Upper lobe of left lung (tissue), 6 donors: Measurements from ENCODE around the gene IGF2R. TPM values are rescaled to one million over a fixed set of nuclear protein-coding genes. Genes with fewer than 3 reads are reported as not detected.
A peak's percentile ranks its signal among the peaks of the same experiment; 100 is the strongest.

ENCODE experiments used
- ATAC-seq, 2 donors: fragments of 200-7000 bp; cut with Tn5 transposase; one replicate each; pipeline ENCODE4 v1.9.1; 2022; ENCODE audit warnings: mild to moderate bottlenecking in 2 of 2, moderate library complexity in 2 of 2; ENCODE audit not compliant: low FRiP score in 2 of 2
- DNase-seq, 2 donors: peaks; one replicate each; pipeline ENCODE4 v3.0.0-alpha.2; 2019 to 2020
- H3K27ac ChIP-seq, 4 donors: fragments of 200-600 bp; sonication (generic); one replicate each; pipeline ENCODE4 v1.5.1; 2016 to 2019
- H3K27me3 ChIP-seq, 4 donors: fragments of 200-600 bp; sonication (generic); one replicate each; pipeline ENCODE4 v1.5.1; 2017 to 2019
- H3K36me3 ChIP-seq, 4 donors: fragments of 200-600 bp; sonication (generic); one replicate each; pipeline ENCODE4 v1.5.1; 2016 to 2019
- H3K4me1 ChIP-seq, 4 donors: fragments of 200-600 bp; sonication (generic); one replicate each; pipeline ENCODE4 v1.5.1; 2018 to 2019
- H3K4me3 ChIP-seq, 4 donors: fragments of 200-600 bp; sonication (generic); one replicate each; pipeline ENCODE4 v1.5.1; 2017 to 2019; ENCODE audit warnings: mild to moderate bottlenecking in 2 of 4, moderate library complexity in 1 of 4
- H3K9me3 ChIP-seq, 4 donors: fragments of 200-600 bp; sonication (generic); one replicate each; pipeline ENCODE4 v1.5.1; 2018 to 2019
- EP300 ChIP-seq, 4 donors: sonication (generic); formaldehyde crosslinking; IDR thresholded peaks; one replicate each; pipeline ENCODE4 v1.5.1; 2017; ENCODE audit warnings: antibody characterized with exemption in 4 of 4, control low read depth in 2 of 4
- POLR2A ChIP-seq, 4 donors: fragments of 450-650 bp; IDR thresholded peaks; one replicate each; pipeline ENCODE4 v1.5.1; 2016 to 2017; ENCODE audit warnings: antibody characterized with exemption in 4 of 4, mild to moderate bottlenecking in 2 of 4
- POLR2AphosphoS5 ChIP-seq, 2 donors: sonication (generic); formaldehyde crosslinking; IDR thresholded peaks; one replicate each; pipeline ENCODE4 v1.5.1; 2017; ENCODE audit warnings: antibody characterized with exemption in 2 of 2
- WGBS, 2 donors: methylation state at CpG; one replicate each; pipeline ENCODE4 v1.1.5; 2017 to 2018; 5-methylcytosine and 5-hydroxymethylcytosine counted together
- total RNA-seq, 6 donors: library from RNA; depleted of rRNA in 4 of 6; stranded (reverse); fragments of >200 nt in 4 of 6; gene quantifications; one replicate each; pipeline versions ENCODE4 v1.1.0 to v1.2.1, GENCODE V29; 2016 to 2021
- TF ChIP-seq, protein P1 (sequence below), 6 experiments: fragments of 450-650 bp in 4 of 6; fragments of 200-600 bp in 2 of 6; sonication (generic) in 2 of 6; IDR thresholded peaks; one replicate each; pipeline ENCODE4 v1.5.1; 2016 to 2019; ENCODE audit warnings: antibody characterized with exemption in 6 of 6
- donor health status: DM: no; HTN: no; CAD: no; lungs with moderate emphysema.
- donor health status: DM: no; HTN: yes; CAD: no; lungs with severe emphysema.

Gene IGF2R
- total RNA-seq, 6 donors from 2014 or later: 103 to 150 (median 128) TPM

GRCh38 chr6:159951772-159952171, 17.1 kb upstream of the IGF2R start:
- H3K4me3 ChIP-seq: no peak overlapping the region
- ATAC-seq (no peak), DNase-seq (no peak)
- whole genome bisulfite sequencing, 2 donors: 41 to 64% methylated on average over 7 of the region's 7 CpGs
- TF ChIP-seq EP300 (IDR thresholded peaks at IDR 0.05) (no peak), POLR2AphosphoS5 (IDR thresholded peaks at IDR 0.05) (peak in 1 of 2 donors; percentile 20)
- H3K36me3 ChIP-seq: no peaks in the 10 kb centered on the region
- no peaks in the 10 kb centered on the region for H3K9me3 ChIP-seq
- peak overlapping the region; percentile 49 to 86 (median 78) for H3K27ac ChIP-seq
- H3K4me1 ChIP-seq: peaks cover 27 to 37% (median 29%) of the 10 kb centered on the region in 4 donors
- H3K27me3 ChIP-seq: no peaks in the 10 kb centered on the region

DNA sequence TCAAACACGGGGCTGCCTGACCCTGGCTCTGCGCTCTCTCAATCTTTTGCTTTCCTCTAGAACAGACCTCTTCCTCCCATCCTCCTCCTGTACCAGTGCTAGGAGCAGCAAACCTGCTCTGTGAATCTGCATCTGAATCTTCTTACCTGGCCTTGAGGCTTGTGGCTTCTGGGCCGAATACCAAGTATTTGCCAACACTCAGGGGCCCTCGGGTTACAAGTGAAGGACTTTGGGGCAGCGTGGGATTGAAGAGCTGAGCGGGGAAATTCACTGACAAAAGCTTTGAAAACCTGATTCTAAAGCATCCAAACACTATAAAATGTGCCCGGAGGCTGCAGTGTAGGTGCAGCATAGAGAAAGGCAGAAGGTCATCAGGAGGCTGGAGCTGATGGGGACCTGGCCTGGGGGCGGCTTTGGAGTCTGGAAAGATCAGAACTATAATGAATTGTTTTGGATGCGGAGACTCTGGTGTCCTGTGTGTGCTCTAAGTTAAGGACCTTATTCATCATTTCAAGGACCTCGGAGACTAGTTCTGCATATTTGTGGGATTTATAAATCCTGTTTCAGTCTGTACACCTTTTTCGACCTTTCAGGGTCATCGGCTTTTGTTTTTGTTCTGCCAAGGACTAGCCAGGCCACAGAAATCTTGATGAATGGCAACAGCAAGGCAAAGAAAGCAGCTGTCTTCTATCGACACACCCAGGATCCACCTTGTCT, 16.4 kb upstream of the IGF2R start:
- H3K9me3 ChIP-seq: no peaks in the 10 kb centered on the region
- no peaks in the 10 kb centered on the region for H3K27me3 ChIP-seq
- no peak for TF ChIP-seq EP300 (IDR thresholded peaks at IDR 0.05)
- TF ChIP-seq POLR2A (IDR thresholded peaks at IDR 0.05): no peak
- TF ChIP-seq, protein P1, sequence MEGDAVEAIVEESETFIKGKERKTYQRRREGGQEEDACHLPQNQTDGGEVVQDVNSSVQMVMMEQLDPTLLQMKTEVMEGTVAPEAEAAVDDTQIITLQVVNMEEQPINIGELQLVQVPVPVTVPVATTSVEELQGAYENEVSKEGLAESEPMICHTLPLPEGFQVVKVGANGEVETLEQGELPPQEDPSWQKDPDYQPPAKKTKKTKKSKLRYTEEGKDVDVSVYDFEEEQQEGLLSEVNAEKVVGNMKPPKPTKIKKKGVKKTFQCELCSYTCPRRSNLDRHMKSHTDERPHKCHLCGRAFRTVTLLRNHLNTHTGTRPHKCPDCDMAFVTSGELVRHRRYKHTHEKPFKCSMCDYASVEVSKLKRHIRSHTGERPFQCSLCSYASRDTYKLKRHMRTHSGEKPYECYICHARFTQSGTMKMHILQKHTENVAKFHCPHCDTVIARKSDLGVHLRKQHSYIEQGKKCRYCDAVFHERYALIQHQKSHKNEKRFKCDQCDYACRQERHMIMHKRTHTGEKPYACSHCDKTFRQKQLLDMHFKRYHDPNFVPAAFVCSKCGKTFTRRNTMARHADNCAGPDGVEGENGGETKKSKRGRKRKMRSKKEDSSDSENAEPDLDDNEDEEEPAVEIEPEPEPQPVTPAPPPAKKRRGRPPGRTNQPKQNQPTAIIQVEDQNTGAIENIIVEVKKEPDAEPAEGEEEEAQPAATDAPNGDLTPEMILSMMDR (IDR thresholded peaks at IDR 0.05): no peak
- no peak for TF ChIP-seq POLR2AphosphoS5 (IDR thresholded peaks at IDR 0.05)
- ATAC-seq: peak; percentile 41 to 47
- DNase-seq: peak in 1 of 2 donors; percentile 72
- H3K4me1 ChIP-seq: peaks cover 27 to 37% (median 29%) of the 10 kb centered on the region in 4 donors
- no peaks in the 10 kb centered on the region for H3K36me3 ChIP-seq
- H3K4me3 ChIP-seq: peak overlapping the region in 2 of 4 donors; percentile 0 to 17
- H3K27ac ChIP-seq: peak overlapping the region; percentile 49 to 86 (median 78)
- WGBS, 2 donors: 62 to 64% methylated on average over 13 of the region's 13 CpGs

DNA sequence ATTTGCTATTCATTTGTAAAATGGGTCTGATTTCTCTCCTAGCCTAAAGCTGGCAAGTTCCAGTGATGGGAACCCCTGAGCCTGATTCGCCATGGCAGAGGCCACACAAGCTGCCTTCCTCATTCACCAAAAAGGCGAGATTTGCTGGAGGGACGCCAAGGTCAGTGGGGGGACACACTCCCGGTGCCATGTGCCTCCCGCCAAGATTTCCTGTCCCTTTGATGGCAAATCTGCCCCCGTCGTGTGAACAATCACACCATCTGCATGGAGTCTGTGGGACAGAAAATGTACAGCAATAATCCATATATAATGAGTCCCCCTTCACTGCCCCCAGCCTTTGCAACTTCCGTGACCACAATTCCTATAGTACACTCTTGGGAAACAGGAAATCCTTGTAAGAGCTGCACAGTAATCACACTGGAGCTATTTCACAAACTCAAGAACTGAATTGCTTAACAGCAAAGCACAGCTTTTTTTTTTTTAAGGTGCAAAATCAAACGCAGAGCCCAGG, 15.7 kb upstream of the IGF2R start:
- peak overlapping the region; percentile 49 to 86 (median 78) for H3K27ac ChIP-seq
- H3K36me3 ChIP-seq: no peaks in the 10 kb centered on the region
- peaks cover 27 to 37% (median 29%) of the 10 kb centered on the region in 4 donors for H3K4me1 ChIP-seq
- TF ChIP-seq POLR2A (IDR thresholded peaks at IDR 0.05): no peak
- peak in 2 of 4 donors; percentile 69 to 84 for TF ChIP-seq EP300 (IDR thresholded peaks at IDR 0.05)
- TF ChIP-seq POLR2AphosphoS5 (IDR thresholded peaks at IDR 0.05): peak; percentile 59 to 70
- 10 to 23% methylated on average over 8 to 9 of the region's 9 CpGs for WGBS, 2 donors
- H3K27me3 ChIP-seq: no peaks in the 10 kb centered on the region
- H3K4me3 ChIP-seq: peak overlapping the region in 3 of 4 donors; percentile 0 to 17 (median 12)
- H3K9me3 ChIP-seq: no peaks in the 10 kb centered on the region
- peak; percentile 84 to 87 for ATAC-seq
- DNase-seq: peak in 1 of 2 donors; percentile 70

GRCh38 chr6:159955945-159956361, 12.9 kb upstream of the IGF2R start:
- no peak for TF ChIP-seq POLR2AphosphoS5 (IDR thresholded peaks at IDR 0.05)
- TF ChIP-seq, protein P1 (IDR thresholded peaks at IDR 0.05): no peak
- TF ChIP-seq POLR2A (IDR thresholded peaks at IDR 0.05): no peak
- no peak for TF ChIP-seq EP300 (IDR thresholded peaks at IDR 0.05)
- no peaks in the 10 kb centered on the region for H3K36me3 ChIP-seq
- no peaks in the 10 kb centered on the region for H3K9me3 ChIP-seq
- no peaks in the 10 kb centered on the region for H3K27me3 ChIP-seq
- no peak overlapping the region for H3K27ac ChIP-seq
- H3K4me1 ChIP-seq: peaks cover 27 to 37% (median 32%) of the 10 kb centered on the region in 4 donors
- no peak for DNase-seq
- no peak overlapping the region for H3K4me3 ChIP-seq
- ATAC-seq: no peak

DNA sequence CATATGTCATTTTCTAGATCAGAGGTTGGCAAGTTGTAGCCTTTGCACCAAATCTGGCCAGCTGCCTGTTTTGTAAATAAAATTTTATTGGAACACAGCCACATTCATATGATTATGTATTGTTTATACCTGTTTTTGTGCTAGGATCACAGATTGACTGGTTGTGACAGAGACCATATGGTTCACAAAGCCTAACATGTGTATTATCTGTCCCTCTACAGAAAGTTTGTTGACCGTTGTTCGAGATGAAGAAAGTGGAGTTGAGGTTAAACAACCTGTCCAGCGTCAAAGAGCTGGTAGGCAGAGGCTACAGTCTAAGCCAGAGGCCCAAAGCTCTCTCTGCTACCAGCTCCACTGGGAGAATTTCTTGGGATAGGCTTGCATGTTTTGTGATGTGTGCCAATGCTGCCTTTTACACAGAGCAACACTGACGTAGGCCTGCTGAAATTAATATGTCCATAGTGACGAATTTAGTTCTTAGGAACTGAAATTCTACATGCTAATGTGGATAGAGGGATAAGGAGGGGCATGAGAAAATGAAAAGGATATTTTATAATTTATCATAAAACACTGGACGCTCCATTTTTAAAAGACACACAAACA, 11.7 kb upstream of the IGF2R start:
- Histone ChIP-seq H3K27me3 (no peaks in the 10 kb centered on the region), H3K4me3 (no peak overlapping the region), H3K27ac (no peak overlapping the region), H3K9me3 (no peaks in the 10 kb centered on the region), H3K36me3 (no peaks in the 10 kb centered on the region), H3K4me1 (peaks cover 18 to 28% (median 23%) of the 10 kb centered on the region in 4 donors)
- 91 to 96% methylated on average over 6 of the region's 6 CpGs for WGBS, 2 donors
- ATAC-seq (no peak), DNase-seq (no peak)
- TF ChIP-seq, protein P1 (IDR thresholded peaks at IDR 0.05): no peak
- TF ChIP-seq POLR2A (IDR thresholded peaks at IDR 0.05) (no peak), EP300 (IDR thresholded peaks at IDR 0.05) (no peak), POLR2AphosphoS5 (IDR thresholded peaks at IDR 0.05) (no peak)
